Activated naive CD8-positive, alpha-beta T cell treated with anti-CD3 and anti-CD28 coated beads, Interleukin-2, amount 10 ng/mL, durations not matched to agents 7 days and 5 days (primary cell): ENCODE results near the gene GPATCH2L. TPM values are rescaled to one million over a fixed set of nuclear protein-coding genes. Genes with fewer than 3 reads are reported as not detected.

Experiments used
- ATAC-seq: fragments of 150-1000 bp; cut with Tn5 transposase; one replicate; pipeline ENCODE4 v1.10.0; 2021; ENCODE audit warnings: low read depth, moderate library complexity
- POLR2A ChIA-PET: fragments of 350-600 bp; sonication (Branson Sonifier 250); formaldehyde crosslinking; loops from one replicate; lab custom pipeline; 2021; ENCODE audit warnings: antibody characterized with exemption; lab: Charles Lee
- DNase-seq: peaks from one replicate; pipeline ENCODE4 v3.0.0; 2021
- H3K27ac Mint-ChIP-seq: one replicate; pipeline ENCODE4 v1.8.0; 2022; ENCODE audit warnings: mild to moderate bottlenecking, mixed read lengths
- H3K27me3 Mint-ChIP-seq: one replicate; pipeline ENCODE4 v1.8.0; 2022; ENCODE audit warnings: mild to moderate bottlenecking, moderate library complexity, mixed read lengths
- H3K36me3 Mint-ChIP-seq: one replicate; pipeline ENCODE4 v1.8.0; 2021; ENCODE audit warnings: mild to moderate bottlenecking, mixed read lengths
- H3K4me1 Mint-ChIP-seq: one replicate; pipeline ENCODE4 v1.8.0; 2021; ENCODE audit warnings: mixed read lengths
- H3K4me3 Mint-ChIP-seq: one replicate; pipeline ENCODE4 v1.8.0; 2022; ENCODE audit warnings: mild to moderate bottlenecking, moderate library complexity, mixed read lengths
- H3K9me3 Mint-ChIP-seq: one replicate; pipeline ENCODE4 v1.8.0; 2021; ENCODE audit warnings: mixed read lengths
- total RNA-seq, 2 experiments: library from RNA; stranded (reverse); gene quantifications; one replicate each; pipeline ENCODE4 v1.2.3, GENCODE V29; 2021

The GPATCH2L gene
- total RNA-seq, 2 experiments from 2014 or later, result 61.6 to 61.9 TPM

- Mint-ChIP-seq H3K27ac (no peak overlapping the region), H3K36me3 (peaks cover 6% of the 10 kb centered on the region), H3K9me3 (peaks cover 3% of the 10 kb centered on the region), H3K27me3 (peaks cover 6% of the 10 kb centered on the region), H3K4me1 (peaks cover 24% of the 10 kb centered on the region), H3K4me3 (no peak overlapping the region)
- POLR2A ChIA-PET, result no interaction called here
- DNase-seq, result no peak
- ATAC-seq, result no peak
These were observed 2.5 kb upstream of the GPATCH2L start for GRCh38 chr14:76149196-76149595.

GRCh38 chr14:76152333-76152681, 585 bp downstream of the GPATCH2L start:
- Mint-ChIP-seq H3K4me1 (peaks cover 43% of the 10 kb centered on the region), H3K9me3 (peaks cover 2% of the 10 kb centered on the region), H3K36me3 (peaks cover 25% of the 10 kb centered on the region), H3K4me3 (peak overlapping the region; percentile 93), H3K27me3 (peaks cover 6% of the 10 kb centered on the region), H3K27ac (peak overlapping the region; percentile 97)
- POLR2A ChIA-PET, result interaction anchor here (0.6 to 1.9 kb wide), 5 partner anchors 11 to 491 kb away, joined by 3 to 7 read pairs (median 3); partner anchors contain the start of genes ERG28 and TTLL5
- ATAC-seq (peak; percentile 92), DNase-seq (peak; percentile 76)

GRCh38 chr14:76153919-76154318, 2.2 kb downstream of the GPATCH2L start:
- Mint-ChIP-seq H3K4me1 (peaks cover 46% of the 10 kb centered on the region), H3K27me3 (peaks cover 5% of the 10 kb centered on the region), H3K4me3 (peak overlapping the region; percentile 55), H3K36me3 (peaks cover 33% of the 10 kb centered on the region), H3K27ac (peak overlapping the region; percentile 18), H3K9me3 (peaks cover 2% of the 10 kb centered on the region)
- ATAC-seq (no peak), DNase-seq (no peak)
- POLR2A ChIA-PET, result no interaction called here

GRCh38 chr14:76154539-76155126, 2.9 kb downstream of the GPATCH2L start:
- ATAC-seq (no peak), DNase-seq (no peak)
- Mint-ChIP-seq H3K27me3 (no peaks in the 10 kb centered on the region), H3K27ac (no peak overlapping the region), H3K4me3 (peak overlapping the region; percentile 55), H3K4me1 (peaks cover 47% of the 10 kb centered on the region), H3K9me3 (peaks cover 2% of the 10 kb centered on the region), H3K36me3 (peaks cover 38% of the 10 kb centered on the region)
- POLR2A ChIA-PET, result no interaction called here

- no peaks in the 10 kb centered on the region for H3K27me3 Mint-ChIP-seq
These were observed 12.1 kb downstream of the GPATCH2L start for GRCh38 chr14:76163668-76164363.

GRCh38 chr14:76168531-76168930, 16.8 kb downstream of the GPATCH2L start:
- POLR2A ChIA-PET, result no interaction called here
- Mint-ChIP-seq H3K4me1 (peaks cover 6% of the 10 kb centered on the region), H3K36me3 (peaks cover 47% of the 10 kb centered on the region), H3K9me3 (no peaks in the 10 kb centered on the region), H3K27ac (no peak overlapping the region), H3K27me3 (no peaks in the 10 kb centered on the region), H3K4me3 (no peak overlapping the region)
- no peak for DNase-seq
- ATAC-seq, result no peak

More at GRCh38 chr14:76163668-76164363, 12.1 kb downstream of the GPATCH2L start:
- no peak for DNase-seq
- peaks cover 9% of the 10 kb centered on the region for H3K4me1 Mint-ChIP-seq
- no peak for ATAC-seq
- H3K36me3 Mint-ChIP-seq, result peaks cover 51% of the 10 kb centered on the region
- H3K27ac Mint-ChIP-seq, result no peak overlapping the region
- POLR2A ChIA-PET, result interaction anchor here (2.4 kb wide), 1 partner anchor 12 kb away, joined by 5 read pairs; the partner anchor contains the start of gene GPATCH2L
- no peaks in the 10 kb centered on the region for H3K9me3 Mint-ChIP-seq
- H3K4me3 Mint-ChIP-seq, result no peak overlapping the region

- Mint-ChIP-seq H3K4me3 (no peak overlapping the region), H3K4me1 (peaks cover 6% of the 10 kb centered on the region), H3K9me3 (no peaks in the 10 kb centered on the region), H3K36me3 (peaks cover 39% of the 10 kb centered on the region), H3K27ac (no peak overlapping the region), H3K27me3 (no peaks in the 10 kb centered on the region)
- ATAC-seq, result no peak
- POLR2A ChIA-PET, result no interaction called here
- no peak for DNase-seq
These were observed 18.1 kb downstream of the GPATCH2L start for GRCh38 chr14:76169776-76170175.

- POLR2A ChIA-PET, result interaction anchor here (0.8 kb wide), 1 partner anchor 23 kb away, joined by 3 read pairs; no protein-coding TSS in a partner anchor
- Mint-ChIP-seq H3K27me3 (no peaks in the 10 kb centered on the region), H3K4me3 (no peak overlapping the region), H3K9me3 (no peaks in the 10 kb centered on the region), H3K4me1 (peaks cover 1% of the 10 kb centered on the region), H3K36me3 (peaks cover 21% of the 10 kb centered on the region), H3K27ac (no peak overlapping the region)
- DNase-seq (no peak), ATAC-seq (no peak)
These were observed 23.3 kb downstream of the GPATCH2L start for GRCh38 chr14:76174982-76175381.

- POLR2A ChIA-PET, result interaction anchor here (0.8 kb wide), 1 partner anchor 24 kb away, joined by 3 read pairs; no protein-coding TSS in a partner anchor
- Mint-ChIP-seq H3K27ac (no peak overlapping the region), H3K27me3 (no peaks in the 10 kb centered on the region), H3K36me3 (peaks cover 17% of the 10 kb centered on the region), H3K9me3 (no peaks in the 10 kb centered on the region), H3K4me1 (peaks cover 1% of the 10 kb centered on the region), H3K4me3 (no peak overlapping the region)
- ATAC-seq, result no peak
- no peak for DNase-seq
These were observed 24.2 kb downstream of the GPATCH2L start for GRCh38 chr14:76175942-76176341.

- Mint-ChIP-seq H3K27ac (no peak overlapping the region), H3K27me3 (no peaks in the 10 kb centered on the region), H3K36me3 (peaks cover 25% of the 10 kb centered on the region), H3K4me1 (peaks cover 4% of the 10 kb centered on the region), H3K9me3 (no peaks in the 10 kb centered on the region), H3K4me3 (no peak overlapping the region)
- DNase-seq, result no peak
- no peak for ATAC-seq
- POLR2A ChIA-PET, result no interaction called here
These were observed 29.8 kb downstream of the GPATCH2L start for GRCh38 chr14:76181546-76181945.

- Mint-ChIP-seq H3K9me3 (no peaks in the 10 kb centered on the region), H3K4me3 (no peak overlapping the region), H3K36me3 (peaks cover 24% of the 10 kb centered on the region), H3K27ac (no peak overlapping the region), H3K27me3 (no peaks in the 10 kb centered on the region), H3K4me1 (peaks cover 4% of the 10 kb centered on the region)
- POLR2A ChIA-PET, result no interaction called here
- DNase-seq, result no peak
- ATAC-seq, result no peak
These were observed 34.7 kb downstream of the GPATCH2L start for GRCh38 chr14:76186308-76187027.

GRCh38 chr14:76191297-76191696, 39.6 kb downstream of the GPATCH2L start:
- Mint-ChIP-seq H3K4me1 (peaks cover 2% of the 10 kb centered on the region), H3K27ac (no peak overlapping the region), H3K36me3 (peaks cover 22% of the 10 kb centered on the region), H3K4me3 (no peak overlapping the region), H3K27me3 (no peaks in the 10 kb centered on the region), H3K9me3 (no peaks in the 10 kb centered on the region)
- DNase-seq (no peak), ATAC-seq (no peak)
- POLR2A ChIA-PET, result no interaction called here

- Mint-ChIP-seq H3K9me3 (no peaks in the 10 kb centered on the region), H3K27me3 (no peaks in the 10 kb centered on the region), H3K27ac (no peak overlapping the region), H3K4me3 (no peak overlapping the region), H3K36me3 (peaks cover 16% of the 10 kb centered on the region), H3K4me1 (peaks cover 2% of the 10 kb centered on the region)
- no peak for ATAC-seq
- DNase-seq, result no peak
- POLR2A ChIA-PET, result no interaction called here
These were observed 42.0 kb downstream of the GPATCH2L start for GRCh38 chr14:76193696-76194095.
